Stimulated activated CD8-positive, alpha-beta memory T cell treated with anti-CD3 and anti-CD28 coated beads, Interleukin-2, amount 100 ng/mL, for 1 hour (primary cell): ENCODE data around the gene MITF.
"Not testable (repeated sequence)": the region's sequence is repeated elsewhere in the genome, so short reads cannot be mapped to it uniquely, and the experiment has no call there.

Source experiments
- DNase-seq, 2 donors: peaks; one replicate each; pipeline ENCODE4 v3.0.0-alpha.2; 2020; ENCODE audit warnings: low read depth in 2 of 2

MITF gene

GRCh38 chr3:69913422-69913821, 174.2 kb downstream of the MITF start:
- DNase-seq = no peak

GRCh38 chr3:69914395-69914794, 175.1 kb downstream of the MITF start:
- no peak for DNase-seq

GRCh38 chr3:69915726-69916125, 176.5 kb downstream of the MITF start:
- DNase-seq = no peak

- DNase-seq = not testable (repeated sequence)
Observed at GRCh38 chr3:69920009-69920408, 180.7 kb downstream of the MITF start.

- DNase-seq = no peak
Observed at GRCh38 chr3:69921651-69922050, 182.4 kb downstream of the MITF start.

- no peak for DNase-seq
Observed at GRCh38 chr3:69922521-69923000, 183.3 kb downstream of the MITF start.

- DNase-seq = no peak
Observed at GRCh38 chr3:69925506-69925905, 186.2 kb downstream of the MITF start.

- no peak for DNase-seq
Observed at GRCh38 chr3:69926385-69926784, 187.1 kb downstream of the MITF start.

GRCh38 chr3:69927571-69927970, 188.3 kb downstream of the MITF start:
- no peak for DNase-seq

GRCh38 chr3:69929019-69929418, 189.8 kb downstream of the MITF start:
- no peak for DNase-seq

- no peak for DNase-seq
Observed at GRCh38 chr3:69930564-69930963, 191.3 kb downstream of the MITF start.

- DNase-seq = no peak
Observed at GRCh38 chr3:69932087-69932486, 192.8 kb downstream of the MITF start.

- DNase-seq = no peak
Observed at GRCh38 chr3:69932501-69932900, 193.2 kb downstream of the MITF start.

- DNase-seq = no peak
Observed at GRCh38 chr3:69934398-69934797, 195.1 kb downstream of the MITF start.

GRCh38 chr3:69936266-69936665, 197.0 kb downstream of the MITF start:
- DNase-seq = no peak

GRCh38 chr3:69938061-69938460, 198.8 kb downstream of the MITF start:
- DNase-seq = no peak

- DNase-seq = no peak
Observed at GRCh38 chr3:69938931-69939330, 199.7 kb downstream of the MITF start.

GRCh38 chr3:69941037-69941436, 201.8 kb downstream of the MITF start:
- no peak for DNase-seq

- no peak for DNase-seq
Observed at GRCh38 chr3:69941439-69942176, 202.3 kb downstream of the MITF start.

- no peak for DNase-seq
Observed at GRCh38 chr3:69944931-69945493, 205.7 kb downstream of the MITF start.

- no peak for DNase-seq
Observed at GRCh38 chr3:69948246-69948862, 209.1 kb downstream of the MITF start.

- DNase-seq = no peak
Observed at GRCh38 chr3:69951616-69952015, 212.4 kb downstream of the MITF start.

- no peak for DNase-seq
Observed at GRCh38 chr3:69959581-69959980, 220.3 kb downstream of the MITF start.
